ENCODE results near the gene MGP. TPM values are rescaled to one million over a fixed set of nuclear protein-coding genes. Genes with fewer than 3 reads are reported as not detected.

MGP gene
- 0.15 TPM in 1 of 5 replicates, not detected in the others for total RNA-seq (2022; extraction: Qiagen RNA extraction; ENCODE audit: low read depth)

GRCh38 chr12:14885718-14886221 is at the start of gene MGP:
Gene MGP, minus strand, starts transcription at chr12:14885854. Its CDS starts 63 bp downstream, at chr12:14885791.

GRCh38 chr12:14843425-14843887 is 42.2 kb downstream of the MGP start, which contains the start of gene ART4:
Gene ART4, minus strand, starts transcription at chr12:14843526. Its CDS starts 413 bp downstream, at chr12:14843113.

Other genes starting within 250 kb of the MGP start
- 0.02 to 0.06 TPM (median 0.03 TPM) in 3 of 5 replicates, not detected in the others for gene GUCY2C, start 189.3 kb downstream of the MGP start, total RNA-seq (2022; extraction: Qiagen RNA extraction; ENCODE audit: low read depth)
- 48.2 to 55.8 TPM (median 52.0 TPM) in 5 replicates for gene WBP11, start 82.4 kb downstream of the MGP start, total RNA-seq (2022; extraction: Qiagen RNA extraction; ENCODE audit: low read depth)
- gene C12orf60, start 82.2 kb downstream of the MGP start, total RNA-seq (2022; extraction: Qiagen RNA extraction; ENCODE audit: low read depth), result 1.4 to 2.2 TPM (median 1.8 TPM) in 5 replicates
- gene SMCO3, start 71.7 kb downstream of the MGP start, total RNA-seq (2022; extraction: Qiagen RNA extraction; ENCODE audit: low read depth), result not detected in 5 replicates
- gene ART4, start 42.3 kb downstream of the MGP start, total RNA-seq (2022; extraction: Qiagen RNA extraction; ENCODE audit: low read depth), result not detected in 5 replicates
- not detected in 5 replicates for gene ERP27, start 52.7 kb upstream of the MGP start, total RNA-seq (2022; extraction: Qiagen RNA extraction; ENCODE audit: low read depth)
- gene ARHGDIB, start 75.7 kb upstream of the MGP start, total RNA-seq (2022; extraction: Qiagen RNA extraction; ENCODE audit: low read depth), result 0.89 to 1.5 TPM (median 1.0 TPM) in 5 replicates
- not detected in 5 replicates for gene PDE6H, start 87.2 kb upstream of the MGP start, total RNA-seq (2022; extraction: Qiagen RNA extraction; ENCODE audit: low read depth)

Measured in A549 treated with DMSO at 1 μM for 4 hours (cell line).